NCI-H524 (cell line): ENCODE data around the gene KRT6C.
"Not testable (repeated sequence)": the region's sequence is repeated elsewhere in the genome, so short reads cannot be mapped to it uniquely, and the experiment has no call there.

Source experiments
- DNase-seq, 2 experiments: peaks; one replicate each; lab custom pipeline; 2025; lab: John Stamatoyannopoulos, UW

KRT6C gene

GRCh38 chr12:52499806-52500560 is 26.4 kb upstream of the KRT6C start:
- DNase-seq: no peak

GRCh38 chr12:52498946-52499345 is 25.3 kb upstream of the KRT6C start:
- DNase-seq: peak in 1 of 2 experiments; percentile 43

DNA sequence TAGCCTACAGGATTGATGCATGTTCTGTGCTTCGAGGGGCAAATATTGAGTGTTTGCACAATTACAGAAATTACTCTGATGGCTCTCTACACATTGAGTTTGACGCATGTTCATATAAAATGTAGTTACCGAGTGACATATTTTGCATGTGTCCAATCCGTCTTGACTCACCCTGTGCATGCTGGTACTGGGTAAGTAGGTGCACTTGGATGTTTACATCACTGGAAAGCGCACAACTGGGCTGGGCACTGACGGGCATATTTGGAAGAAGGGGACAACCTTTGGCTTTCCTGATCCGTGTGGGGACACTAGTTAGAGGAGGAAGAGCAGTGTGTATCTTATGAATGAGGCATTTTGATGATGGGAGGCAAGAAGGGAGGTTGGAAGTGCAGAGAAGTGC is 24.4 kb upstream of the KRT6C start:
- DNase-seq: no peak

DNA sequence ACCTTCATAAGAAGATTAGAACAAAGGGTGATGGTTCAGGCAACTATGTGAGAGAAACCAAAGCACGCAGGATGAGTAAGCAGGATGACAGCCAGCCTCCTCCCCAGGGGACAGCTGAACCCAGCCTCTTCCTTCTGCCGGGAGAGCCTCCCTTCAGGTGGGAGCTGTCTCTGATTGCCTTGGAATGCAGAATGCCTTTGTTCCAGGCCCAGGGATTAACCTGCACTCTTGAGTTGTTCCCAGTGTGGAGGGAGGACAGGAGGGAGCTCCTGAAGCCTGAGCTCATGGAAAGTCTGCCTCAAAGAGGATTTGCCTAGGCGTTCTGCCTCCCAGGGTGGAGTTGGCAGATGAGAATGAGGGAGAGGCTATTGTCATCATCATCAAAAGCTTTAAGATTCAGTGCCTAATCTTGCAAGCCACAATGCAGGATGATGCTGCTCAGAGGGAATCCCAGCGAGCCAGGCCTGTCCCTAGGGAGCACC is 23.0 kb upstream of the KRT6C start:
- peak in 1 of 2 experiments; percentile 32 for DNase-seq

DNA sequence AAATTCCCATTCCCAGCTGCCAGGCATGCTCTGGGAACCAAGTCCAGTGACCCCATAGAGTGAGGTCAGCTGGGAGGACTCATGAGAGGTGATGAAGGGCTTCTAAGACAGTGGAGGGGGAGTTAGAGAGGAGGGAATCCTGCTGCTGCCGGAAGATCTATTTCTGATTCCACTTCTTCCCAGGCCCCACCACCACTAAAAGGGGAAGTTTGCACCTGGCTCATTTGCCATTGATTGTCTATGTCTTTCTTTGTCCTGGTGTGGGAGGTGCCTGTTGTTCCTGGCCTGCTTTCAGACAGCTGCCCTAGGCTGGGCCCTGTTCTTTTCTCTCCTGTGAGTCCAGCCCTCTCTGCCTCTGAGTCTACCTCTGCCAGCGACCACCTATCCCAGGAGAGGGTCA is 22.4 kb upstream of the KRT6C start:
- DNase-seq: peak in 1 of 2 experiments; percentile 17

DNA sequence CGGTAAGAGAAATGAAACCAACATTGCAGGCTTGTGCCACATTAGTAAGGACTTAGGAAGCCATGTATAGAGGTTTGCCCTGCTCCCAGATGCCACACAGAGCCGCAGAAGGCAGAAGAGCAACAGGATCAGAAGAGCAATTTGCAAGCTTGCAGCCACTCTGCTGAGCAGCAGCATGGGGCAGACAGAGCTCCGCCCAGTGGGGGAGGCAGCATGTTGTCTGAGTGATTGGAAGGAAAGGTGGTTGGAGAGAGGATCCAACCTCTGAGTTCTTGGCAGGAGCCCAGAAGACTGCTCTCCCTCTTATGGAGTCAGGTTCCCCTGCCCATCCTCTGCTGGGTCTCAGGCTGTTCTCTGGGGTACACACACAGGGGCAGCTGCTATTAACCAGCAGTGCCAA is 21.8 kb upstream of the KRT6C start:
- peak; percentile 82 to 95 for DNase-seq

GRCh38 chr12:52494518-52494917 is 20.9 kb upstream of the KRT6C start:
- no peak for DNase-seq

GRCh38 chr12:52494100-52494499 is 20.5 kb upstream of the KRT6C start:
- no peak for DNase-seq

DNA sequence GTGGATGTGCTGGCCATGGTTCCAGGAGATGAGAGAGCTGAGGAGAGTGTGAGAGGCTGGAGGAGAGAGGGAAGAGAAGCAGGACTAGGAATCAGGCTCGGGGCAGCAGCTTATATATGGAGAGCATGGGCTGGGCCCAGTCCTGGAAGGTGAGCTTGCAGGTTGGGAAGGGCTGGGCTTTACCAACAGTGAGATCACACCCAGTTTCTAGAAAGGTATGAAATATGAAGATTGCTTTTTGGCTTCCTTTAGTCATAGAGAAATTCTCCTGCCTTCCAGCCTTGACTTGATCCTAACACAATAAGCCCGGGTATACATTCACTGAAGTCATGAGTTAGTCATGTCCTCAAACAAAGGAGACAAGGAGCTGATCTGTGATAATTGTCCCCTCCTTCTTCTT is 19.6 kb upstream of the KRT6C start, which contains the start of gene KRT6A:
Gene KRT6A (minus strand): TSS at position 86 of the 400 bp plus-strand sequence. CDS start 69 bp downstream, at position 17.
- DNase-seq: no peak

- not testable (repeated sequence) for DNase-seq
Observed at GRCh38 chr12:52492405-52492804, 18.8 kb upstream of the KRT6C start.

GRCh38 chr12:52491495-52491894 is 17.9 kb upstream of the KRT6C start:
- DNase-seq: not testable (repeated sequence)

DNA sequence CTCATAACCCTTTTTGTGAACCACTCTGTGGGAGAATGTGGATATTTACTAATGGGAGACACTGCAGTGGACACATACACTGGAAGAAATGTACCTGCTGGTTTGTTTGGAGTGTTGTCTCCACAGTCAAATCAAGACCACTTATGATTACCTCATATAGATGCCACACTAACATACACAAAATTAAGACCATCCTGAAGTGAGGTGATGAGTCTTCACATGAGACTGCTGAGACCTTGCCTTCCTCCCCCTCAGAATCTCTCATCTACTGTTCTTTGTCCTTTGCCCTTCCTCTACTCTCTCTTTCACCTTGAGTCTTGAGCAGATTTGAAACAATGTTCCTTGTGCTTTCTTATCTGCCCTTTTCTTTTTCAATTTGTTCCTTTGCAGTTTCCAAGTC is 15.1 kb upstream of the KRT6C start:
- DNase-seq: no peak

DNA sequence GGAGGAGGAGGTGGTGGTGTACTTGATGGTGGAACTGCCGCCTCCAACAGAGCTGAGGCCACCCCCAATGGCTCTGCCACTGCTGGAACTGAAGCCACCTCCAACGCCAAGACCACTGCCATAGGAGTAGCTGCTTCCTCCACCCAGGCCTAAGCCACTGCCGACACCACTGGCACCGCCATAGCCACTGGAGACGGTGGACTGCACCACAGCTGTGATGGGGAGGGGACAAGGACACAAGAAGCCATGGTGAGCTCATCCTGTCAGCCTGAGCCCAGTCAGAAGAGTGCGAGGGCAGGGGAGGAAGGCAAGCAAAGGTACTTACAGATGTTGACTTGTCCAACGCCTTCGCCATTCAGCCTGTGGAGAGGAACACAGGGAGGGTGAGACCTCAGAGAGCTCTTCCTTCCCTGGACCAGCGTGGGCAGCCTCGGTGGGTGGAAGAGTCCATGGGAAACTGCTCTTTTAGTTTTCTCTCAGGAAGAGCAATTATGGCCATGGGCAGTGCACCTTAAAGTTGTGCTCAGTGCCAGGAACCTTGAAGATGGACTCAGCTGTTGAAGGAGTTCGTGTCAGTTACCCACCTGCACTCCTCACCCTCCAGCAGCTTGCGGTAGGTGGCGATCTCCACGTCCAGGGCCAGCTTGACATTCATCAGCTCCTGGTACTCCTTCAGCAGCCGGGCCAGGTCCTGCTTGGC is 14.3 kb upstream of the KRT6C start:
- not testable (repeated sequence) for DNase-seq

DNA sequence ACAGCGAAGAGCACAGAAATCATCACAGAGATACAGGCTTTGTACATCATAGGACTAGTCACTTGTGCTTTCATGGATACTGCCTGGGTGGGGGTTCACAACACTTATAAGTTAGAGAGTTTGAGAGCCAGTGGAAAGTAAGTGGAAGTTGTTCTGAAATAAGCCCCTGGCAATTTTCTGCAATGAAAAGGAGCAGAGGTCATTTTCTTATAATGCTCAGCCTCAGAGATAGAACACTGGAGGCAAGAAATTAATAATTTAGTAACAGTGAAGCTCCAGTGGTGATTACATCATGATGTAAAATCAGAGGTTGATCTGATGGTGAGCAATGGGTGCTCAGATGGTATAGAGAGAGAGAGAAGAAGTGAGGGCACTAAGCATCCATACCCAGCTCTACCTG is 13.6 kb upstream of the KRT6C start:
- no peak for DNase-seq

DNA sequence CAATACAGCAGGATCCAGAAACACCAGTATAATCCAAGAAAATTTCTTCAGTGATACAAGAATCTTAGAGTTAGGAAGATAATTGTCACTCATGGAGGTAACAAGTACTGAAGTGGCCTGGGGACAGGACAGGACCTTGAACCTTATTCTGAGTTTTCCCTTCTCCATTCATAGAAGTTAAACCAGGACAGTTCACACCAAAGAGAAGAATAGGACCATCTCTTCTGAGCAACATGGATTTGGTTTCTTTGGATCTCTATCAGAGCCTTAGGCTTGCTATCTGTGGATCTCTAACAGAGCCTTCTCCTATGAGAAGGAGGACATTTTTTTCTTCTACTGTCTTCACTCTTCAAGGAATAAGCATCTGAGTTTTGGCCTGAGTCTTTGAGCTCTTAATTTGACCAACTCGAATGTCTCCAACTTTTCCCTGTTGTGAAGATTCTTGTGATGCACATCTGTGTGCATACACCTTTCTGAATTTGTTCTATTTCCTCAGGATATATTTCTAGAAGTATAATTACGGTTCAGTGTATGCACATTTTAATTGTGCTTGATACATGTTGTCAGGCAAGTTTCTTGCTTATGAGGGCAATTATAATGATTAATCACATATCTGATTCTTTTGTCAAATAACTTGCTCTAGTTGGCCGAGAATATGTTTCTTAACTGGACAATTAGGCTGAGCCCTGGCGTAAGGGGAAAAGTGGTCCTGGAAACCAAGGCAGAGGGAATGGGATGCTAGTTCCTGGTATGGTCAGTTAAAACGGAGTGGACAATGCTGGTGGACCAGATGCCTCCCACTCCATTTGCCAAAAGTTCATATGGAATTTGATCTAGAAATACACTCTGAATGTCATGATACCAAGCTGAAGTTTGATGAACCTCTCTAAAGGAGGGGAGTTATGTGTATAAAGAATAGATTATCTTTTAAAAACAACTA is 12.8 kb upstream of the KRT6C start:
- DNase-seq: no peak

DNA sequence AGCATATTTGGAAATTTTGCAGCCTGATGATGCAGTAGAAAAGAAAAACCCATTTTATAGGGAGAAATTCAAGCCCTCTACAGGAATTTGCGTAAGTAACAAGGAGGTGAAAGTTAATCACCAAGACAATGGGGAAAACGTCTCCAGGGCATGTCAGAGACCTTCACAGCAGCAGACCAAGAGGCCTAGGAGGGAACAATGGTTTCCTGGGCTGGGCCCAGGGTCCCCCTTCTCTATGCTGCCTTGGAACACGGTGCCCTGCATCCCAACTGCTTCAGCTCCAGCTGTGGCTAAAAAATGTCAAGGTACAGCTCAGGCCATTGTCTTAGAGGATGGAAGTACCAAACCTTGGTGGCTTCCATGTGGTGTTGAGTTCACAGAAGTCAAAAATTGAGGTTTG is 6.5 kb upstream of the KRT6C start:
- DNase-seq: no peak

DNA sequence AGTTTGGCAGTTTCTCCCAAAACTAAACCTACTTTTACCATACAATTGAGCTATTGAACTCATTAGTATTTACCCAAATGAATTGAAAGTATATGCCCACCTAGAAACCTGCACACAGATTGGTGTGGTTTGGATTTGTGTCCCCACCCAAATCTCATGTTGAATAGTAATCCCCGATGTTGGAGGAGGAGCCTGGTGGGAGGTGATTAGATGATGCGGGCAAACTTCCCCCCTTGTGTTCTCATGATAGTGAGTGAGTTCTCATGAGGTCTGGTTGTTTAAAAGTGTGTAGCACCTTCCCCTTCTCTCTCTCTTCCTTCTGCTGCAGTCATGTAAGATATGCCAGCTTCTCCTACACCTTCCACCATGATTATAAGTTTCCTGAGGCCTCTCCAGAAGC is 4.0 kb upstream of the KRT6C start:
- DNase-seq: no peak

- DNase-seq: no peak
Observed at GRCh38 chr12:52474212-52474611, 607 bp upstream of the KRT6C start.

- DNase-seq: no peak
Observed at GRCh38 chr12:52469853-52470252, 3.8 kb downstream of the KRT6C start.

- no peak for DNase-seq
Observed at GRCh38 chr12:52464897-52465296, 8.7 kb downstream of the KRT6C start.

GRCh38 chr12:52461693-52462092 is 11.9 kb downstream of the KRT6C start:
- DNase-seq: peak in 1 of 2 experiments; percentile 49

GRCh38 chr12:52458861-52459260 is 14.7 kb downstream of the KRT6C start:
- no peak for DNase-seq
